Measurements from ENCODE around the gene FYN.

FYN gene

DNA sequence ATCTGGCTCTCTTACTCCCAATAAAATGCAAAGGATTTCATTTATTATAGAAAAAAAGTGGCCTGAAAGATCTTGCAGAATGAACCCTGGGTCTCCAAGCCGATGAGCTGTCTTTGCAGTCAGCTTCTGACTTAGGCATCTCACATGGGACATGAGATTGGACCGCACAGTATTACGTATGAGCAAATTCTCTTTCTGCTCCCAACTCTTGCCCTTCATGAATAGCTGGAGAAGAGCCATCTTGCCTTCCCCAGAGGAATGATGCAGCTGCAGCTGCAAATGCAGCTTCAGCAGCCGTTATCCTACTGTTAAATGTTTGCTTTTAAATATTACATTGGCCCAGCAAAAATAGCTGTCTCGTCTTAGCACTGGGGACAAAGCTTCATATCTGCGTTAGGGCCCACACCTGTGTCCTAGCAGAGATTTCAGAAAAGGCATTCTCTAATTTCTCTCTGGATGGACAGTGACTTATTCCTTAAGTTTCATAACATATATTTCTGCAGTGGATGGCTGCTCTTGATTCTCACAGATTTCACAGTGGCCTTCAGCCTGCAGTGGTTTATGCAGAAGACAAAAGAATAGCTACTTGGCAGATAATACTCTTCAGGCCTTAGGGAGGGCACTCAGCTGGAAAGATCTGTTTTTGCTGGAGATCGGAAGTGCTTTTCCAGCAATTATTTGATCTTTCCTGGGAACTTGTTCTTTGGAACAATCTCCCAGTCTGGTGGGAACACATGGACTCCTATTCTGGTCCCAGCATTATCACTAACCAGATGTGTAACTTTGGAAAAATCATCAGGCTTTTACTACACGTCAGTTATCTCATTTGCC lies 129.2 kb downstream of the FYN start:
- no peak overlapping the region for H3K4me3 ChIP-seq (ENCODE audit: low read depth, low read length)
- peak; percentile 97 for DNase-seq (ENCODE audit: low read depth)

DNA sequence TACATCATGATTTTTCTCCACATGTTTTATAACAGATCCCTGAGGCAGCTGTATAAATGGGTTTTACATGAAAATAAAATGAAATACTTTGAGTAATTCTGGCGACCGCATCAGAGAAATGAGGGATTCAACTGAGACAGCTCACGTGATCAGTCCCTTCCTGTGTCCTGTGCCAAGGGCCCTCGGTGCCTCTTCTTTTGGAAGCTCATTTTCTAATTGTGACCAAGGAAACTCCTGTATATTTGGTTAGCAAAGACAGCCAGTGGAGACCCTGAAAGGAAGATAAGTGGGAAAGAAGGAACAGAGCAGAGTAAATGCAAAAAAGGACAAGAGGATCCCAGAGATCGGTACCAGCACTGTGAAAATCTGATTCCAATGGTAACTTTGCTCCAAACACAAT lies 129.9 kb downstream of the FYN start:
- no peak overlapping the region for H3K4me3 ChIP-seq (ENCODE audit: low read depth, low read length)
- DNase-seq (ENCODE audit: low read depth) = no peak

DNA sequence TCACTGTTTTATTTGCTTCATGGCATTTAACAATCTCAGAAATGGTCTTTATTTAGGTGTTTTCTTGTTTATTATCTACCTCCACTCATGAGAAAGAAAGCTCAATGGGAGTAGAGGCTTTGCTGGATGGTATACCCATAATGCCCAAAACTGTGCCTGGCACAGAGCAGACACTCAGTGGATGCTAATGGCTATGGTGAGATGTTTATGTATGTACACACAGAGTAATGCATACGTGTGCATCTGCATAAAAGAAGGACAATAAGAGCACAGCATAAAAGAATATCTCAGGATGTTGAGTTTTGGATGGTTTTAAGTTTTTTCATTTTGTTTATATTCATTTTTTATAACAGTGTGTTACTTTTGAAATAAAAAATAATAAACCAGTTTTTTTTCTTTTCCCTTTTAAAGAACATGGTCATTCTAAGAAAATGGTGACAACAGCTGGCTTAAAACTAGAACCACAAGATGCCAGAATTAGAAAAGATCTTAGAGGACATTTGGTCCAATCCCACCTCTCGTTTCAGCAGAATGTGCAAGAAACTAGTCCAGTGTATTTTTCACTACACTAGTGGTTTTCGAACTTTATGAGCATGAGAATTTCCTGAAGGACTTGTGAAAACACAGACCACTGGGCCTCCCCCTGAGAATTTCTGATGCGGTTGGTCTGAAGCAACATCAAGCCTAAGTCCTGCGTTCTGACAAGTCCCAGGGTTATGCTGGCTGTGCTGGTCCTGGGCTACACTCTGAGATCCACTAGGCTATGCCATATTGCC lies 131.9 kb downstream of the FYN start:
- DNase-seq (ENCODE audit: low read depth) = no peak
- no peak overlapping the region for H3K4me3 ChIP-seq (ENCODE audit: low read depth, low read length)

DNA sequence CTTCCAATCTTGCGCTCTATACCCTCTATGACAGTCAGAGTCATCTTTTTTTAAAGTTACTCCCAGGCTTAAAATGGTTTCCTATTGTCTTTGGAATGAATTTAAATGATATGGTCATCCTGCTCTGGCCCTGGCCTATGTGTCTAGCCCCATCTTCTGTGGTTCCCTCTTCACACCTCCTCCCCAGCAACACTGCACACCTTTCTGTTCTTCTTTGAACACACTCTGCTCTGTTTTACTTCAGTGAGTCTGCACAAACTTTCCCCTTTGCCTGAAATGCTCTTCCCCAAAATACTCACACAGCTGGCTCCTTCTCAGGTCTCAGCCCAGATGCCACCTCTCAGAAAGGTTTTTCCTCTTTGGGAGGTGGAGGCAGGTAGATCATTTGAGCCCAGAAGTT lies 132.7 kb downstream of the FYN start:
- no peak for DNase-seq (ENCODE audit: low read depth)
- H3K4me3 ChIP-seq (ENCODE audit: low read depth, low read length) = no peak overlapping the region

DNA sequence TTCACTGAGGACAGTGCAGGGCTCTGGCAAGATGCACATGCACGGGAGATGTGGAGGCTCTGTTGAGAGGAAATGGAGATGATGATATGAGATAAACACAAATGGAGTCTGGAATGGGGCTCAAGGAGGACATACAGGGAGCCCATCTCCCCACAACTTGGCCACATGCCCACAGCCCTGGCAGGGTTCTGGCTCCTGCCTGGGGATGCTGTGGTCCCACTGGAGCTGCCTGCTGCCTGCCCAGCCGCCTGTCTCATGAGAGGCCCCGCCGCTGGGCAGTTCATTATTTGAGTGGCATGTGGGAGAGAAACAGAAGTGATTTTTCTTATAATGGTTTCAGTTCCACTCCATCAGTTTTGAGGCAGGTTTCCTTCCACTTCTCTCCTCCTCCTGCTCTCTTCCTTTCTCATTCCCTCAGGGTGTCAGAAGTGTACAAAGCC lies 134.0 kb downstream of the FYN start:
- no peak for DNase-seq (ENCODE audit: low read depth)
- H3K4me3 ChIP-seq (ENCODE audit: low read depth, low read length) = no peak overlapping the region

DNA sequence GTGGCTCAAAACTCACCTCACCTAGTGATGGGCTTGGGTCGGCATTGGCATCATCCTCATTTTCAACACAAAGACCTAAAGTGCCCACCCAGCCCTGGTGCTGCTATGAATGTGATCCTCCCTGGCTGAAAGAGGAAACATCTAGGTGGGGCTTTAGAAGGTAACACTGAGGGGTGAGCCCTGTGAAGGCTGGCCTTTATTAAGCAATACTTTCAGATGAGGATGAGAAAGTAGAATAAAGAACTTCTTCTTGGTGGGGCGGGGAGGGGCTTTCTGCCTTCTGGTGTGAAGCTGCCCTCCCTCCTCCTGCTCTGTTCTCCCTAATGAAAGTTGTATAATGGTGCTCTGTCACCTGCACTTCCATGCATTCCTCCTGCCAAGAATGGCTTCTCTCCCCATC lies 134.6 kb downstream of the FYN start:
- DNase-seq (ENCODE audit: low read depth) = no peak
- H3K4me3 ChIP-seq (ENCODE audit: low read depth, low read length) = no peak overlapping the region

DNA sequence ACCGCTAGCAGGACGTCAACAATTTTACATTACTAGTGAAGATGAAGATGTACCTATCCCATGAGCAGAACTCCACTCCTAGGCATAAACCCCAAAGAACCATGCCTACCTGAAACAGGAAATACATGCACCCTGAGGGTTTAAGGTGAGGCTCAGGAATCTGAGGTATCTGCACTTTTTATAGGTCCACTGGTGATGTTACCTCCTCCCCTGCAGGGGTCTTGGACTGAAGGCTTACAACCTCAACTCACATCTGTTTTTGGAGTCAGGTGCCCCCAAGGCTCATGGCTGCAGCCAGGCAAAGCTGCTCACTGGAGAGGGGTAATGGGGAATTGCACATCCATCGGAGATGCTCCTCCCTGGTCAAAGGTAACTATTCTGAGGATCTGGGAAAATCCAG lies 135.1 kb downstream of the FYN start:
- no peak for DNase-seq (ENCODE audit: low read depth)
- H3K4me3 ChIP-seq (ENCODE audit: low read depth, low read length) = no peak overlapping the region

DNA sequence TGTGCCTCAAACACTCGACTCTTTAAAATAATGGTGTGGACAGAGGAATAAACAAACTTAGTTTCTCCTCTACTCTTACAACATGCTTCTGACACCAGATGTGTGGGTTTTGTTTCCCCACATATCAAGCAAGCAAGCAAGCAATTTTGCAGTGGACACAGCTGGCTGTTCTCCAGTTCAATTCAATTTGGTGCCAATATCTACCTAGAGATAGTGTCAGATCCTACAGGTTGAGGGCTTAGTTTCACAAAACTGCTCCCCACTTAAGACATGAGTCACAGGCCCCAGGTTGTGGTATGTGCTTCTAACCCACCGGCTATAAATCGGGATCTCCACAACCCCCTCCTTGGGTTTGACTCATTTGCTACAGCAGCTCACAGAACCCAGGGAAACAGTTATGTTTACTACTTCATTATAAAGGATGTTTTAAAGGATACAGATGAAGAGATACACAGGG lies 136.2 kb downstream of the FYN start:
- no peak overlapping the region for H3K4me3 ChIP-seq (ENCODE audit: low read depth, low read length)
- peak; percentile 85 for DNase-seq (ENCODE audit: low read depth)

DNA sequence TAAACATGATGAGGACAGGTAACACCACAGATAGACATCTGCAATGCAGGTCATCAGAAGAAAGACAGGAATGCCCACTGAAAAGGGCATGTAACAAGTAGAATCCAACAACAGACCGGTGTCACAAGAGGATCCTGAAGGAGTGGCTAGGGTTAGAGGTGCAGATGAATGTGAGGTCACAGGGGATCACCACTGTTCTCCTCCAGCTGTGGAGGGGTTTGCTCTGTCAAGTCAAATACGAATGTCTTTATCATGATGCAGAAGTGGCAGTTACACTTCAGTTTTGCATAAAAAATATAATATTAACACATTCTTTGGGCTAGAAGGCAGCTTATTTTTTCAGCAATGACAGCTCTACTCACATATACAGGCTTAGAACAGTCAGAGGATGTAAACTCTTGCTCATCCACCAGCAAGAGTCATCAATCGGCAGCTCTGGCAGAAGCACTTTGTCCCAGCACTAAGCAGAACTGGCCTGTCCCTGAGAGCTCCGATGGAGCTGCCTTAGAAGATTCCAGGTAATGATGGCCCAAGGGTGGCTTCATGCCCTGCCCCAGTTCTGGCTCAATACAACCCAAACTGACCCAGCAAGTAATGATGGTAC lies 137.1 kb downstream of the FYN start:
- no peak for DNase-seq (ENCODE audit: low read depth)
- no peak overlapping the region for H3K4me3 ChIP-seq (ENCODE audit: low read depth, low read length)

DNA sequence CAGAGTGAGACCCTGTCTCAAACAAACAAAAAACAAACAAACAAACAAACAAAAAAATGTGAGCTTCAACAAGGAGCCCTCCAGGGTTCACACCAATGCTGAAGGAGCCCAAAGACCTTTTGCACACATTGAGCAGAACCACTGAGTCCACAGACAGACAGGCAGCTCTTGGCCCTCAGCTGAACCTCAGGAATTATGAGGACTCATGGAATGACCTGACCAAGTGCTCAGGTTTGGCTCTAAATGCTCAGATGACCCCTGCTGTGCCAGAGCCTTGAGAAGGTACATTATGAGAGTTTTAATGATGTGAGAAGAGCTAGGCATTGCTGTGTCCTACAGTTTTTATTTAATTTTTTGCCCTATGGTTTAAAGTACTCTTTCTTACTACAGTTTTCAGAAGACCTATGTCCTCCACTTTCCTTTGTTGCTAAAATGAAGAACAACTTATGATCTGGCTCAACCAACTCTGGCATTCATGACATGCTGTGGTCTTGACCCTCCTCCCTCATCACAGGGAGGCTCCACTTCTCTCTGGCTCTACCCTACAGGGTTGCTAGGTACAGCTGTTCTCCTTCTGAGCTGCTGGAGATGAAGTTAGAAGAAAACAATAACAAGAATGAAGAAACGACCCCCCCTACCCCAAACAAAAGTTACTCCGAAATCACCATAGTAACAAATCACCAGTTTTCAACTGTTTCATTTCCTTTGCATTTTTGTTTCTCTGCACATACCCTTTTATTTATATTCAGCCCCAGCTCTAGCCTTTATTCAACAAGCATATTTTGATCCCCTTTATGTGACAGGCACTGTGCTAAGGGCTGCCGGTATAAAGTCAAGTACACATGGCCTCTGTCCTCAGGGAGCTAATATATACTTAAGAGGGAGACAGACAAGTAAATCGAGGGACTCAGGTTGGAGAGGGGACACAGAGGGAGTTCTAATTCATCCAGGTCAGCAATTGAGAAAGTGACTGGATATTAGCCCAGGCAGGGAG lies 138.9 kb downstream of the FYN start:
- no peak for DNase-seq (ENCODE audit: low read depth)
- no peak overlapping the region for H3K4me3 ChIP-seq (ENCODE audit: low read depth, low read length)

DNA sequence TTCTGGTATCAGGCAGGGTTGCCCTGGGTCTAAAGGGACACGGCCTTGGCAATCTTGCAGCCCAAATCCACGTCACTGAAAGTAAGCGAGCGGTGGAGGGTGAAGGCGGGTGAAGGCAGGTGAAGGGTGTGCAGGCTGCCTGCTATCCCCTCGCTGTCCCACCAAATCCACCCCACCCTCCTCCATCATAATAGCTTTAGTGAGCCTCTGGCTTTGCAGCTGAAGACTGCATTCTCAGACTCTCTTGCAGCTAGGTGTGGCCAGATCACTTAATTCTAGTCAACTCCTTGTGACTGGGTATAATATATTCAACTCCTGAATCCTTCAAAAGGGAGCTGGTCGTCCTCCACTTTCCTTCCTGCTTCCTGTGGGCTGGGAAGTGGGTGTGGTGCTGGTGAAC lies 140.9 kb downstream of the FYN start:
- H3K4me3 ChIP-seq (ENCODE audit: low read depth, low read length) = no peak overlapping the region
- DNase-seq (ENCODE audit: low read depth) = no peak

DNA sequence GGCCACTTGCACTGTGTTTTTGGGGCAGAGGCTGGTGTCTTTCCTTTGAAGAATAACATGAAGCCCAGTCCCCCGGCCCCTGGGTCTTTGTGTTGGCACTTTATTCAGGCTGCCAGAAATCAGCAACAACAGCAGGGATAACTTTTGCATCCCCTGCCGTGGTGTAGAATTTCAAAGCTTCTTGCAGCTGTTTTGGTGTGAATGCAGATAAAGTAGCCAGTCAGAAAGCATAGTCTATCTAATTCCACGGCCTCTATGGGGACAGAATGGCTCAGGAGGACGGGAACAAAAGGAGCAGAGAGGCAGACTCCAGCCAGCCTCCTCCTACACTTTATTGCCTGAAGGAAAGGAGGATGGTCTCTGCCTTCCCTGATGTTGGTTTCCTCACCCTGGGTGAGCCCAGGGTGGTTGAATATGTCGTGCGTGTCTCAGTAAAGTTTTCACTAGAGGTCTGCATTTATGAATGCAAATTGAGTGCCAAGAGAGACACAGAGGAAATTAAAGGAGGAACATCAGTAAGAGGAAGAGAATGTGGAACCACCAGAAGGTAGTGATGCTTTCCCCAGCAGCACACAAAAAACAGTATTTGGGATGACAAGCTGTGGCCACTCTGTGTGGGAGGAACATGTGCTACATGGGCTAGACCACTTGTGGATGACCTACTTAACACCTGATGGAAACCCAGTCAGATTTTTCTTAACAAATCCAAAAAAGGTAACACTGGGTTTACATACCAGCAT lies 141.6 kb downstream of the FYN start:
- no peak for DNase-seq (ENCODE audit: low read depth)
- H3K4me3 ChIP-seq (ENCODE audit: low read depth, low read length) = no peak overlapping the region

DNA sequence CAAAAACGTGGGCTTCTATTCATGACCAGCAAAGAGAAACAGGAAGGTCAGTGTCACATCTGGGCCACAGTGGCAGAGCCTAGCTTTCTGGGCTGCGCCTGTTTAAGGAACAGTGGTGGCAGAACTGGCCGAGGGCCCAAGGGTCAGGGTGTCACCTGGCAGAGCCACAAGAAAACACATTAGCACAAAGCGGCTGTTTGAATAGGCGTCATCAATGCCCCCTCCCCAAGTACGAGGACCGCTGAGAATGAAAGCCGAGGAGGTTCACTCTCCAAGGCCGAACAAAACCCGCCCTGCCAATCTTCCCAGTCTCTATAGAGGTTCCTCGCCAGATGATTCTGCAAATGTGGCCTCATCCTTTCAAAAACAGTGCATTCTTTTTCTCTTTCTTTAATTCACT lies 142.4 kb downstream of the FYN start:
- H3K4me3 ChIP-seq (ENCODE audit: low read depth, low read length) = no peak overlapping the region
- no peak for DNase-seq (ENCODE audit: low read depth)

DNA sequence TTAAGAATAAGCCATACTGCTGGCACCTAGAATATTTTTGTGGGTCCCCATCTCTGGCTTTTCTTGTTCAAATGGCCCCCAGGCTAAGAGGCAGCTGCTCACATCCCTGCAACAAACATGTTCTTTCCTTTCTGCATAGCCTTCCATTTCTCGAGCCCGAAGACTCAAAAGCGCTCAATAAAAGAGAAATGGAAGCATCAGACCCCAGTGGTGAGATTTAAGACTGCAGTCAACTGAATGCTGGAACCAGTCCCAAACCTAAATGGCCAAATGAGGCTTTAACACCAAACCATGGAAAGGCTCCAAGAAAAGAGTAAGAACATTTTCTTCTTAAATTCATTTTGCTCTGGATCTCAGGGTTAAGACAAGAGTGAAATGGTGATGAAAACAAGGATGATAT lies 145.4 kb downstream of the FYN start:
- DNase-seq (ENCODE audit: low read depth) = no peak
- no peak overlapping the region for H3K4me3 ChIP-seq (ENCODE audit: low read depth, low read length)

DNA sequence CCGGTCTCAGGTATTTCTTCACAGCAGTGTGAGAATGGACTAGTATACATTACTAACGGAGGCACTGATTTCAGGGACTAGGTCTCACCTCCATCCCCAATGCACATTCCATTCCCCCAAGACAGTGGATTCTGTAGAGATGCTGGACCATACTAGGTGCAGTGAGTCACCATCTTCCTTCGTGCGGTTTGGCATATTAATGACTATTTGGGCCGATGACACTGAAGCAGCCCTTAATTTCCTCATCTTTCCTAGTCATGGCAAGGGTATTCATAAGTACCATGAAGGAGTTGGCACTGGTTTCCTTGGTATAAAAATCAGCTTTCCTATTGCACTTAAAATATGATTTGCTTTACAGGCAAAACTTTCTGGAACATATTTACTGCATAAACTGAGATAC lies 146.2 kb downstream of the FYN start:
- no peak overlapping the region for H3K4me3 ChIP-seq (ENCODE audit: low read depth, low read length)
- no peak for DNase-seq (ENCODE audit: low read depth)

DNA sequence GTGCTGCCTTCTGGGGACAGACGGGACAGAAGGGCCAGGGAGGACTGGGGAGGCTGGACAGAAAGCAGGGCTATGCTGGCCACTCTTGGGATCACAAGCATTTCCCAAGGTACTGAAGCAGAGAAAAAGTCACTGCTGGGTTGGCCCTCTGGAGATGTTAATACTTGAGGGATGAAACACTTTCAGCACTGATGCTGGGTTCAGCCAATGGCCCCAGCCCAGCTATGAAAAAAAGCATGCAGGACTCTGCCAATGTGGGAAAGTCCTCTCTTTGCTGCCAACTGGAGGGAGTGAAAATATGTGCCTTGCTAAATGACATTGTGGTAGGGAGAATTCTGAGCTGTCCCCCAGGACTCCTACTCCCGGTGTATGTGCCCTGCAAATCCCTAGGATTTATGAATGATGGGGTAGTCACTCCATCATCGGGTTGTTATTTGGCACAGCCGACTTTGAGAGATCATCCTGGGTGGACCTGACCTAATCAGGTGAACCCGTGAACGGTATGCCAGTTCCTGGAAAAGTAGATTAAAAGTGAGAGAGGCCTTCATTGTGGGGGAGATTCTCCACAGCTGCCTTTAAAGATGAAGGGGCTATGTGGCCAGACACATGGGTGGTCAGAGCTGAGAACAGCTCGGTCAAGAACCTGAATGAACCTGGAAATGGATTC lies 147.7 kb downstream of the FYN start:
- no peak for DNase-seq (ENCODE audit: low read depth)
- H3K4me3 ChIP-seq (ENCODE audit: low read depth, low read length) = no peak overlapping the region

DNA sequence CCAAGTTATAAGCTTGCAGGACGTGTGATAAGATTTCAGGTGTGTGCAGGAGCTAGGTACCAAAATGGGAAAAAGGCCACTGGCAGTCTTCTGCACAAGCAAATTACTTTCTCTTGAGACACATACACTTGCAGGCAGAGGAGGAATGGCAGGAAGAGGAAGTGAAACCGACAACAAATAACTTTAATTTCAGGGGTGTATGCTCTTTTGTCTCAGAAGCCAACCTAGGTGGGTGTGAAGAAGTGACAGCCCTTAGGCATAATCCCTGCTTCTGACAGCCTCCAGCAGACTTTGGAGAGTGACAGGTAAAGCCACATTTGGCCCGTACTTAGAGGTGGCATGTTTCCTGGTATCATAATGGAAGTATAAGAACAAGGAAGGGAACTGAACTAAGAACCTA lies 148.7 kb downstream of the FYN start:
- H3K4me3 ChIP-seq (ENCODE audit: low read depth, low read length) = no peak overlapping the region
- DNase-seq (ENCODE audit: low read depth) = no peak

DNA sequence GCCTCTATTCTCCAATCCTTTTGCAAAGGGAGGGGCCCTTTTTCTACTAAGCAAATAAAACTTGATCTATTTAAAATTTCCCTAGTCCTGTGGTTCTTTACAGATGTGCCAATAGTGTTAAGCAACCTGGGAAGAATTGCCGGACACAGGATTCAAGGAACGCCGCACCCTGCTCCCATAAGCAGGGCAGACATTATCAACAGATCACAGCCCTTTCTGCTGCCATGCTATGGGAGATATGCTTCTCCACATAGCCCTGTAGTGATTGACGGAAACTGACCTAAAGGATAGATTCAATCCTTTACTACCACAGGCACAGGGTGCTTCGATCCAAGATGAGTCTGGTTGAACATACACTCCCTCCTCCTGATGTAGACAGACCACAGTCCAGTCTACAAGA lies 149.2 kb downstream of the FYN start:
- no peak overlapping the region for H3K4me3 ChIP-seq (ENCODE audit: low read depth, low read length)
- no peak for DNase-seq (ENCODE audit: low read depth)

Measured in skeletal muscle cell (primary cell).